ENCODE results near the gene FAM222A.

Gene FAM222A

GRCh38 chr12:109708939-109709338 is 4.7 kb upstream of the FAM222A start:
- no peak overlapping the region for H4K8ac ChIP-seq (ENCODE audit: low read depth, low read length)
- H2BK5ac ChIP-seq (ENCODE audit: low read length), result peak overlapping the region; percentile 27
- H3K14ac ChIP-seq (ENCODE audit: low read length), result no peak overlapping the region

GRCh38 chr12:109709401-109709991 is 4.1 kb upstream of the FAM222A start:
- H3K36me3 ChIP-seq (replicated peaks in 1 of 2; ENCODE audit: control insufficient read depth in 2 of 2, insufficient read depth in 2 of 2, low read length in 2 of 2), result no peaks in the 10 kb centered on the region
- H3K9ac ChIP-seq (ENCODE audit: low read depth, low read length, poor library complexity), result no peak overlapping the region
- H2BK12ac ChIP-seq (ENCODE audit: low read length), result no peak overlapping the region
- H2AK5ac ChIP-seq (ENCODE audit: low read depth, low read length), result peak overlapping the region; percentile 88
- H3K14ac ChIP-seq (ENCODE audit: low read length), result no peak overlapping the region
- H4K8ac ChIP-seq (ENCODE audit: low read depth, low read length), result no peak overlapping the region
- peaks cover 0 to 35% (median 15%) of the 10 kb centered on the region in 3 experiments for H3K27me3 ChIP-seq (ENCODE audit: control insufficient read depth in 3 of 3, insufficient read depth in 3 of 3, low read depth in 1 of 3, low read length in 3 of 3)
- H3K18ac ChIP-seq (ENCODE audit: low read length), result peak overlapping the region; percentile 62
- H3K23ac ChIP-seq (ENCODE audit: low read depth, low read length, poor library complexity), result no peak overlapping the region
- no peak overlapping the region for H2AFZ ChIP-seq (ENCODE audit: low read length)
- H3K4me1 ChIP-seq (ENCODE audit: control insufficient read depth in 2 of 2, insufficient read depth in 1 of 2, low read depth in 1 of 2, low read length in 2 of 2), result peaks cover 0 to 19% of the 10 kb centered on the region in 2 donors
- H2BK120ac ChIP-seq (ENCODE audit: low read depth, low read length), result no peak overlapping the region
- H3K4ac ChIP-seq (ENCODE audit: low read length), result no peak overlapping the region
- no peak overlapping the region for H3K4me3 ChIP-seq (ENCODE audit: low read length in 2 of 2)
- H3K9me3 ChIP-seq (replicated peaks in 1 of 2; ENCODE audit: control insufficient read depth in 2 of 2, insufficient read depth in 1 of 2, low read depth in 1 of 2, low read length in 2 of 2), result no peaks in the 10 kb centered on the region
- H2BK5ac ChIP-seq (ENCODE audit: low read length), result peak overlapping the region; percentile 27
- H3K79me1 ChIP-seq (ENCODE audit: low read depth, low read length), result no peaks in the 10 kb centered on the region
- WGBS, 2 donors (ENCODE audit: extremely low coverage in 2 of 2, insufficient read length in 2 of 2, insufficient replicate concordance in 1 of 2), result no CpG with 5 or more reads among the region's 11 CpGs
- no peak overlapping the region for H2BK15ac ChIP-seq (ENCODE audit: low read length)
- H4K91ac ChIP-seq (ENCODE audit: low read depth, low read length, poor library complexity), result no peak overlapping the region
- H3K4me2 ChIP-seq (ENCODE audit: insufficient read depth, low read length, poor library complexity, severe bottlenecking), result no peak overlapping the region
- H3K27ac ChIP-seq (replicated peaks; ENCODE audit: low read length), result no peak overlapping the region
- no peak for DNase-seq (ENCODE audit: low spot score)

More at GRCh38 chr12:109708939-109709338, 4.7 kb upstream of the FAM222A start:
- Histone ChIP-seq H3K23ac (ENCODE audit: low read depth, low read length, poor library complexity) (no peak overlapping the region), H3K9me3 (replicated peaks in 1 of 2; ENCODE audit: control insufficient read depth in 2 of 2, insufficient read depth in 1 of 2, low read depth in 1 of 2, low read length in 2 of 2) (no peaks in the 10 kb centered on the region), H3K4me1 (ENCODE audit: control insufficient read depth in 2 of 2, insufficient read depth in 1 of 2, low read depth in 1 of 2, low read length in 2 of 2) (peaks cover 0 to 19% of the 10 kb centered on the region in 2 donors), H2BK120ac (ENCODE audit: low read depth, low read length) (no peak overlapping the region), H3K18ac (ENCODE audit: low read length) (peak overlapping the region; percentile 40), H2BK12ac (ENCODE audit: low read length) (no peak overlapping the region), H3K27ac (replicated peaks; ENCODE audit: low read length) (no peak overlapping the region), H2BK15ac (ENCODE audit: low read length) (no peak overlapping the region), H3K9ac (ENCODE audit: low read depth, low read length, poor library complexity) (no peak overlapping the region), H2AFZ (ENCODE audit: low read length) (no peak overlapping the region), H2AK5ac (ENCODE audit: low read depth, low read length) (peak overlapping the region; percentile 88), H3K4me3 (ENCODE audit: low read length in 2 of 2) (no peak overlapping the region), H4K91ac (ENCODE audit: low read depth, low read length, poor library complexity) (no peak overlapping the region), H3K79me1 (ENCODE audit: low read depth, low read length) (no peaks in the 10 kb centered on the region), H3K36me3 (replicated peaks in 1 of 2; ENCODE audit: control insufficient read depth in 2 of 2, insufficient read depth in 2 of 2, low read length in 2 of 2) (no peaks in the 10 kb centered on the region), H3K4ac (ENCODE audit: low read length) (no peak overlapping the region), H3K27me3 (ENCODE audit: control insufficient read depth in 3 of 3, insufficient read depth in 3 of 3, low read depth in 1 of 3, low read length in 3 of 3) (peaks cover 0 to 35% (median 15%) of the 10 kb centered on the region in 3 experiments), H3K4me2 (ENCODE audit: insufficient read depth, low read length, poor library complexity, severe bottlenecking) (no peak overlapping the region)
- WGBS, 2 donors (ENCODE audit: extremely low coverage in 2 of 2, insufficient read length in 2 of 2, insufficient replicate concordance in 1 of 2), result no CpG with 5 or more reads among the region's 5 CpGs
- no peak for DNase-seq (ENCODE audit: low spot score)

DNA sequence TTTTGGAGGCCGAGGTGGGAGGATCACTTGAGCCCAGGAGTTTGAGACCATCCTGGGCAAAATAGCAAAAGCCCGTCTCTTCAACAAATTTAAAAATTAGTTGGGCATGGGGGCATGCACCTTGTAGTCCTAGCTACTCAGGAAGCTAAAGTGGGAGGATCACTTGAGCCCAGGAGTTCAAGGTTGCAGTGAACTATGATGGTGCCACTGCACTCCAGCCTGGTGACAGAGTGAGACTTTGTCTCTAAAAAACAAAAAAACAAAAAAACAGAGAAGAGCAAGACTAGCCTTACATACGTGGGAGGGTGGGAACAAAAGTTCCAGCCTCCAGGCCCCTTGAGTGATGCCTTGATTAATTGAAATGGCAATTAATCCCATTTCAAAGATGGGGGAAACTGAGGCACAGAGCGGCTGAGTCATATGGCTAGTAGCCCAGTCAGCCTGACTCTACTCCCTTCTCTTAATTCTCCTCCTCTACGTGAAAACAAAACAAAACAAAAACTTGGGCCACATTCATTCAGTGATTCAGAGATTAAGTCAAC is 3.3 kb upstream of the FAM222A start:
- no peak overlapping the region for H2BK15ac ChIP-seq (ENCODE audit: low read length)
- no peaks in the 10 kb centered on the region for H3K9me3 ChIP-seq (replicated peaks in 1 of 2; ENCODE audit: control insufficient read depth in 2 of 2, insufficient read depth in 1 of 2, low read depth in 1 of 2, low read length in 2 of 2)
- peaks cover 0 to 23% of the 10 kb centered on the region in 2 donors for H3K4me1 ChIP-seq (ENCODE audit: control insufficient read depth in 2 of 2, insufficient read depth in 1 of 2, low read depth in 1 of 2, low read length in 2 of 2)
- peaks cover 0 to 38% (median 15%) of the 10 kb centered on the region in 3 experiments for H3K27me3 ChIP-seq (ENCODE audit: control insufficient read depth in 3 of 3, insufficient read depth in 3 of 3, low read depth in 1 of 3, low read length in 3 of 3)
- no peak overlapping the region for H2BK5ac ChIP-seq (ENCODE audit: low read length)
- H3K4ac ChIP-seq (ENCODE audit: low read length), result no peak overlapping the region
- no peak overlapping the region for H2BK12ac ChIP-seq (ENCODE audit: low read length)
- no peak overlapping the region for H2AK5ac ChIP-seq (ENCODE audit: low read depth, low read length)
- no peak overlapping the region for H4K8ac ChIP-seq (ENCODE audit: low read depth, low read length)
- H2AFZ ChIP-seq (ENCODE audit: low read length), result no peak overlapping the region
- H3K4me2 ChIP-seq (ENCODE audit: insufficient read depth, low read length, poor library complexity, severe bottlenecking), result no peak overlapping the region
- no peak overlapping the region for H3K27ac ChIP-seq (replicated peaks; ENCODE audit: low read length)
- H3K9ac ChIP-seq (ENCODE audit: low read depth, low read length, poor library complexity), result no peak overlapping the region
- H3K18ac ChIP-seq (ENCODE audit: low read length), result no peak overlapping the region
- peaks cover 3% of the 10 kb centered on the region for H3K79me1 ChIP-seq (ENCODE audit: low read depth, low read length)
- no peak overlapping the region for H3K23ac ChIP-seq (ENCODE audit: low read depth, low read length, poor library complexity)
- no peaks in the 10 kb centered on the region for H3K36me3 ChIP-seq (replicated peaks in 1 of 2; ENCODE audit: control insufficient read depth in 2 of 2, insufficient read depth in 2 of 2, low read length in 2 of 2)
- no CpG with 5 or more reads among the region's 5 CpGs for WGBS, 2 donors (ENCODE audit: extremely low coverage in 2 of 2, insufficient read length in 2 of 2, insufficient replicate concordance in 1 of 2)
- H3K14ac ChIP-seq (ENCODE audit: low read length), result no peak overlapping the region
- no peak overlapping the region for H4K91ac ChIP-seq (ENCODE audit: low read depth, low read length, poor library complexity)
- no peak overlapping the region for H3K4me3 ChIP-seq (ENCODE audit: low read length in 2 of 2)
- no peak overlapping the region for H2BK120ac ChIP-seq (ENCODE audit: low read depth, low read length)
- no peak for DNase-seq (ENCODE audit: low spot score)

DNA sequence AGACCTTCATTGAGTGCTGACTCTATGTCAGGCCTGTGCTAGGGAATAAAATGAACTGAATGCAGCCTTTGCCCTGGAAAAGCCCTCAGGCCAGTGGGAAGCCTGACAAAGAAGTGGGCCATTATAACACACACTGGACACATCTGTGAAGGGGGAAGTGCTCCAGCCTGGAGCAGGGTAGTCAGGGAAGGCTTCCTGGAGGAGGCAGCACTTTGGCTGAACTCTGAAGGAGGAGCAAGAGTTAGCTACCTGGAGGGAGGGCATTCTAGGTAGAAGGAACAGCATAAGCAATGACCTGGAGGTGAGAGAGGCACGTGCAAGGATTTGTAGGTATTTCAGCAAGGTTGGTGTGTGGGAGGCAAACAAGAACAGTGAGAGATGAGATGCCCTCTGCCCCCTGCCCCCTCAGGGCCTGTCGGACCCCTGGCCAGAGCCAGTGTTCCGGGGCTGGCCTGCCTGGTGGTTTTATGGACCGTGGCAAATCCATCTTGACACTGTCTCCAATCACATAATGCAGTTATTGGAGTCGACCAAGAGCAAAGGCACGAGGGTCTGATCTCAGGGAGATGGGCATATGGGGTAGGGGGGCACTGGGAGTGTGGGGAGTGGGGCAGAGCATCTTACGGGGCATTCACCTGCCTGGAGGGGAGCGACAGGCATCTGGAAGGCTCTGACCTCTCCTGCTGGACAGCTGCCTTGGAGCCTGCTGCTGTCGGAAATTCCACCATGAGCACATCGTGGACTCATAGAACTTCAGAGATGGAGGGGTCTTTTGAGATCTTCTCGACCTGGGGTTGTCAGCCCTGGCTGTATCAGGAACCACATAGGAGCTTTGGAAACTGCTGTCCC is 2.7 kb upstream of the FAM222A start:
- Histone ChIP-seq H2BK12ac (ENCODE audit: low read length) (no peak overlapping the region), H2AK5ac (ENCODE audit: low read depth, low read length) (no peak overlapping the region), H2BK15ac (ENCODE audit: low read length) (no peak overlapping the region), H3K27ac (replicated peaks; ENCODE audit: low read length) (no peak overlapping the region), H4K8ac (ENCODE audit: low read depth, low read length) (no peak overlapping the region), H3K14ac (ENCODE audit: low read length) (no peak overlapping the region), H2BK120ac (ENCODE audit: low read depth, low read length) (no peak overlapping the region), H3K9ac (ENCODE audit: low read depth, low read length, poor library complexity) (no peak overlapping the region), H3K27me3 (ENCODE audit: control insufficient read depth in 3 of 3, insufficient read depth in 3 of 3, low read depth in 1 of 3, low read length in 3 of 3) (peaks cover 0 to 44% (median 15%) of the 10 kb centered on the region in 3 experiments), H3K4me1 (ENCODE audit: control insufficient read depth in 2 of 2, insufficient read depth in 1 of 2, low read depth in 1 of 2, low read length in 2 of 2) (peaks cover 4 to 28% of the 10 kb centered on the region in 2 donors), H3K4ac (ENCODE audit: low read length) (no peak overlapping the region), H2BK5ac (ENCODE audit: low read length) (peak overlapping the region; percentile 43), H2AFZ (ENCODE audit: low read length) (no peak overlapping the region), H3K9me3 (replicated peaks in 1 of 2; ENCODE audit: control insufficient read depth in 2 of 2, insufficient read depth in 1 of 2, low read depth in 1 of 2, low read length in 2 of 2) (no peaks in the 10 kb centered on the region), H3K36me3 (replicated peaks in 1 of 2; ENCODE audit: control insufficient read depth in 2 of 2, insufficient read depth in 2 of 2, low read length in 2 of 2) (no peaks in the 10 kb centered on the region), H3K18ac (ENCODE audit: low read length) (peak overlapping the region; percentile 64), H3K79me1 (ENCODE audit: low read depth, low read length) (peaks cover 3% of the 10 kb centered on the region), H4K91ac (ENCODE audit: low read depth, low read length, poor library complexity) (no peak overlapping the region), H3K4me3 (ENCODE audit: low read length in 2 of 2) (no peak overlapping the region), H3K23ac (ENCODE audit: low read depth, low read length, poor library complexity) (no peak overlapping the region), H3K4me2 (ENCODE audit: insufficient read depth, low read length, poor library complexity, severe bottlenecking) (no peak overlapping the region)
- WGBS, 2 donors (ENCODE audit: extremely low coverage in 2 of 2, insufficient read length in 2 of 2, insufficient replicate concordance in 1 of 2), result no CpG with 5 or more reads among the region's 11 CpGs
- DNase-seq (ENCODE audit: low spot score), result no peak
